T-helper 1 cell treated with Interleukin-12 subunit alpha and Interleukin-12 subunit beta and Interleukin-4 antibody, amounts not matched to agents 30 μg/mL and 1 μg/mL, for 36 hours (primary cell): ENCODE measurements around the gene HOXA5.

Experiments
- H3K27ac Mint-ChIP-seq: one replicate; pipeline ENCODE4 v1.8.0; 2021; ENCODE audit warnings: mild to moderate bottlenecking, mixed read lengths
- H3K27me3 Mint-ChIP-seq: one replicate; pipeline ENCODE4 v1.8.0; 2021; ENCODE audit warnings: low read depth, mixed read lengths
- H3K36me3 Mint-ChIP-seq: one replicate; pipeline ENCODE4 v1.8.0; 2021; ENCODE audit warnings: low read depth, mixed read lengths
- H3K4me1 Mint-ChIP-seq: one replicate; pipeline ENCODE4 v1.8.0; 2021; ENCODE audit warnings: low read depth, mixed read lengths
- H3K4me3 Mint-ChIP-seq: one replicate; pipeline ENCODE4 v1.8.0; 2021; ENCODE audit warnings: mild to moderate bottlenecking, moderate library complexity, mixed read lengths
- H3K9me3 Mint-ChIP-seq: one replicate; pipeline ENCODE4 v1.8.0; 2021; ENCODE audit warnings: mixed read lengths

Gene HOXA5

DNA sequence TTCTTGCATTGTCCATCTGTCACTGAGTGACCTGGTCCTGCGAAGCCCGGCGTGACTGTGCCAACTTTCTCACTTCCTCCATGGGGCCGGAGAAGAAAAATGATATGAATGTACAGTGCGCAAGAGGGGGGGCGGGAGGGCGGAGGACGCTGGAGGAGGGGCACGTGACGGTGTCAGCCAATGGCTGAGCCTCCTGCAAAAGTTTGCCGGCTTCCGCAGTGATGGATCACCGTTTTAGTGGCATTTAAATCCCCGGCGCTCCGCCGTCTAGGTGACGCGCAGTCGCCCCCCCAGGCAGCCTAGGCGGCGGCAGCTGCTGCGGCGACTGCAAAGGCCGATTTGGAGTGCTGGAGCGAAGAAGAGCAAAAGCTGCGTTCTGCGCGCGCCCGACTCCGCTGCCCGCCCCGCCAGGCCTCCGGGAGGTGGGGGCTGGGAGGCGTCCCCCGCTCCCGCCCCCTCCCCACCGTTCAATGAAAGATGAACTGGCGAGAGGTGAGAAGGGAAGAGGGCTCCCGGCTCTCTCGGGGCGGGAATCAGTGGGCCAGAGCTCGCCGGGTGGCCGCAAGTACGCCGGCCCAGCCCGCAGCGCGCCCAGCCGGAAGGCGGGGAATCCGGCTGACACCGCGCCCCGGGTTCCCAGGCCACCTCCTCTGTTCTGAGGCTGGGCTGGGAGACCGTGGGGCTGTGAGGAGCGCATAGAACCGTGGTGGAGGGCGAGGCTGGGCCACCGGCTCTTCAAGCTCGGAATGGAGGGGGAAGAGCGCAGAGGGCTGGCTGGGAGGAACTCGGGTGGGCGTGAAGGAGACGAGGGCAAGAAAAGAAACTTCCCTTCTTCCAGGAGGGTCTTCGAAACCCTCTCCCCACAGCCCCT lies 47.3 kb downstream of the HOXA5 start, which contains the start of gene HOXA1:
Gene HOXA1, minus strand, starts transcription at position 104 of the 871 bp plus-strand sequence. Its CDS starts 88 bp downstream, at position 16.
- peaks cover 87% of the 10 kb centered on the region for H3K27me3 Mint-ChIP-seq
- H3K27ac Mint-ChIP-seq: peak within 1 kb of the TSS; percentile 73
- no peaks in the 10 kb centered on the region for H3K9me3 Mint-ChIP-seq
- peak within 1 kb of the TSS; percentile 80 for H3K4me3 Mint-ChIP-seq
- H3K4me1 Mint-ChIP-seq: peaks cover 12% of the 10 kb centered on the region
- peaks cover 12% of the 10 kb centered on the region for H3K36me3 Mint-ChIP-seq

DNA sequence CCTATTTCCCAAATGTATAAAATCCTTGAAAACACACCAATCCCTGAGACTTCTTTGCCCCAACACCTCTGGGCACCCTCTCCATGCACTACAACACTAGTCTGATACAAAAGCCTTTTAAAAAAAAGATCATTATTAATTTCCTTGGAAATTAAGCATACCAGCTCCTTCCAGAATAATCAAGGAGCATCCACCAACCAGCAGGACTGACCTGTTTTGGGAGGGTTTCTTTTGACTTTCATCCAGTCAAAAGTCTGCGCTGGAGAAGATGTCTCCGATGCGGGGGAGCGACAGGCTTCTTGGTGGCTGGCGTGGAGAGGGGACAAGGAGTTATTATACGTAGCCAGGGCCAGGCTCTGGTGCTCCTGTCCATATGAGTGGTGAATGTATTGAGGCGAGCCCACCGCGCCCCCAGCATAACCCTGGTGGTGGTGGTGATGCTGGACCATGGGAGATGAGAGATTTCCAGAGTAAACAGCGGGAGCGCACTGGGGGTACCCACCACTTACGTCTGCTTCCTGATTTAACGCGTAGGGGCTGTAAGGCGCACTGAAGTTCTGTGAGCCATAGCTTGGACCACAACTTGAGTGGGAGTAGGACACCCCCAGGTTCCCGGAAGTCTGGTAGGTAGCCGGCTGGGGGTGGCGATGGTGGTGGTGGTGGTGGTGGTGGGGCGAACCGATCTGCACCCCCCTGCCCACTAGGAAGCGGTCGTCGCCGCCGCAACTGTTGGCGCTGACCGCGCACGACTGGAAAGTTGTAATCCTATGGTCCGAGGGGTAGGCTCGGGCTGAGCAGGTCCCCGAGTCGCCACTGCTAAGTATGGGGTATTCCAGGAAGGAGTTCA lies 48.2 kb downstream of the HOXA5 start:
- Mint-ChIP-seq H3K27ac (peak overlapping the region; percentile 73), H3K27me3 (peaks cover 87% of the 10 kb centered on the region), H3K4me1 (peaks cover 12% of the 10 kb centered on the region), H3K4me3 (peak overlapping the region; percentile 80), H3K9me3 (no peaks in the 10 kb centered on the region), H3K36me3 (peaks cover 9% of the 10 kb centered on the region)

DNA sequence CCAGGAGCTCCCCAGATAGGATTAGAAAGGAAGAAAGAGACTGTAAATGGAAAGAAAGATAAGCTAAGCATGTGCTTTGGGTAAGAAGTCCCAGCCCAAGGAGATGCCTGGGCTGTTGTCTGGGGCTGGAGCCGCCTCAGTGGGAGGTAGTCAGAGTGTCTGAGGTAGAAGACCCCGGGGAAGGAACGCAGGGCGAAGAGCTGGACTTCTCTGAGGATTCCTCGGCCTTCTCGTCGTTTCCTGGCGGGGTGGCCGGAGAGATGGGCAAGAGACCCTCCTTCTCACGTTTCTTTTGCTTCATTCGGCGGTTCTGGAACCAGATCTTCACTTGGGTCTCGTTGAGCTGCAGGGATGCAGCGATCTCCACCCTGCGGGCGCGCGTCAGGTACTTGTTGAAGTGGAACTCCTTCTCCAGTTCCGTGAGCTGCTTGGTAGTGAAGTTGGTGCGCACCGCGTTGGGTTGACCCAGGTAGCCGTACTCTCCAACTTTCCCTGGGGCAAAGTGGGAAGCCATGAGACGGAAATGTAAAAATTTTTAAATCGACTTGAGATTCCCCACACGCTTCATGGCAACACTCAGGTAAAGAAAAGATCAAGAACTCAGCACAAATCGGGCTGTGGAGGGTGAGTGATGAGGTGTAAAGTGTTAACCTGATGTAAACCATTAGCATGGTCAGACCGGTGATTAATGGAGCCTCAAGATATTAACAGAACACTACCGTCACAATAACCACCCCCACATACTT lies 49.0 kb downstream of the HOXA5 start:
- peaks cover 87% of the 10 kb centered on the region for H3K27me3 Mint-ChIP-seq

DNA sequence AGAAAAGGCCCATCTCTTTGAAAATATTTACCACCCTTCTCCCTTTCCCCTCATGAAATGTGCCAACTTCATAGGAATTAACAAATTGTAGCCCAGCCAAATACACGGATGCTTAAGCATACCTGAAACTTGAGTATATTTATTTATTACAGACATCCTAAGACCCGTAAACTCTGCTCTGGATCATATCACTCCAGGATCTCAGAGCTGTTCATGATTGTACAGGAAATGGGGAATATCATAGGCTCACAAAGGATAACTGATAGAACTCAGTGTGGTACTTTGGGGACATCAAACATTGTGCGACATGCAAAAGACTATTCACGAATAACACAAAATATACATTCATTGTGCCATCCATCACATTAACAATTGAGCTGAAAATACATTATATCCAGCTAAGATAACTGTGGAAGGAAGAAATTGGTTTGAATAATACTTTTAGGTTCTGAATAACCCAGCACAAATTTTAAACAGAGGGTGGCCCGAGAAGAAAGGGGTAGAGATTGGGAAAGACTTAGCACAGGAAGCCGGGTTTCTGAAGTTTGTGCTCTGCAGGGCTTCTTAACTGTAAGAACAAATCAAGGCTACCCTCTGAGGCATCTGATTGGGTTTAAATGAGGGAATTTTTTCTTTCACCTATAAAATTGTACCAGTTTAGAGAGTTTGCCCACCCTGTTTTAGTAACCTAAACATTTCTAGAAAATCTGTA lies 50.1 kb downstream of the HOXA5 start:
- Mint-ChIP-seq H3K27me3 (peaks cover 88% of the 10 kb centered on the region), H3K36me3 (no peaks in the 10 kb centered on the region), H3K4me3 (no peak overlapping the region), H3K27ac (no peak overlapping the region), H3K9me3 (no peaks in the 10 kb centered on the region), H3K4me1 (peaks cover 10% of the 10 kb centered on the region)

More for the DNA sequence above, 49.0 kb downstream of the HOXA5 start:
- H3K9me3 Mint-ChIP-seq: no peaks in the 10 kb centered on the region
- H3K4me1 Mint-ChIP-seq: peaks cover 12% of the 10 kb centered on the region
- H3K27ac Mint-ChIP-seq: no peak overlapping the region
- H3K36me3 Mint-ChIP-seq: peaks cover 6% of the 10 kb centered on the region
- H3K4me3 Mint-ChIP-seq: peak overlapping the region; percentile 11

DNA sequence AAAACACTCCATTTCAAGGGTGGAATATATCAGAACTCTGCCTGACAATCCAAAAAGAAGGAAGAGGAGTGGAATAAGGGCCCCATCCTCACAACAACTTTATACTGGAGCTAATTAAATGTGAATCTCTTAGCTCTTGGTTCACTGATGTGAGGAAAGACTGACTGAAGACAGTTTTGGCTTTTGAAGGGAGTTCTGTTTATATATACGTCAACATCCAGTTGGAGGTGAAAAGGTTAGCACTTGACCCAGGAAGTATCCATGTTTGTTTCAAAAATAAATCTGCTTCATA lies 50.7 kb downstream of the HOXA5 start:
- H3K27ac Mint-ChIP-seq: no peak overlapping the region
- H3K4me1 Mint-ChIP-seq: peaks cover 10% of the 10 kb centered on the region
- H3K27me3 Mint-ChIP-seq: peaks cover 90% of the 10 kb centered on the region
- no peaks in the 10 kb centered on the region for H3K36me3 Mint-ChIP-seq
- H3K4me3 Mint-ChIP-seq: no peak overlapping the region
- H3K9me3 Mint-ChIP-seq: no peaks in the 10 kb centered on the region

DNA sequence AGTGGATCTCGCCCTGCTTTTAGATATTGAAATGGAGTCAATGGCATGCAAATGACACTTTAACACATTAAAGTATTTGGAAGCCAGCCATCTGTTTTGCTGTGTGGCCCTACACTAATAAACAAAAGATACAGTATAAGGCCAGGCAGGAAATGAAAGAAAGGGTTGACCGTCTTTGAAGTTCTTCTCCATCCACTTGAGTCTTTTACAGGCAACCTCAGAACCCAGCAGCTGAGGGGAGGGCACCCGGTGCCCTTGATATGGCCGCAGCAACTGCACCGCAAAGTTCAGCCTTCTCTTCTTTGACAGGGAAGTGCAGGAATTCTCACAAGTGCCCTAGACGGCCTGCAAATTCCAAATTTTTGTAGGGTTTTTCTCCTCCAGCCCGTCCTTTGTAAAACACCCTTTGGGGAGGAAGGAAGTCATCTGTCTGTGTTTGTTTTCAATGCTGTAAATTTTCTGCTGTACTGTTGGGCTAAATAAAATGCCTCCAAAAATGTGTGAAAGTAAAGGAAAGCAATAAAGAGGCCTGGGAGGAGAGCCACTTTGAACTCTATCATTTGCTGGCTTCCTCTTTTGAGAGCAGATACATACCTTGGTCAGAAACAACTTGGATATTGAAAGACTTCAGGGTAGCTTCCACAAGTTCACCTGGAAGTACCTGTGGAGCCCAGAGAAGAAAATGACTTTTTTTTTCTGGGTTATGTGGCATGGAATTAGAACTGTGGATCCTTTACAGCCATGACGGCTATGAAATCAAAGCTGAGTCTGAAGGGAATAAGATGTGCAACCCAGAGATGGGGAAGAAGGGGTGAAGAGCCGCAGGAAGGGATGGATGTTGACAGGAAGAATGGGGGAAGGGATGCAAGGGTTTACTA lies 51.3 kb downstream of the HOXA5 start:
- H3K27me3 Mint-ChIP-seq: peaks cover 90% of the 10 kb centered on the region
- H3K4me3 Mint-ChIP-seq: no peak overlapping the region
- no peaks in the 10 kb centered on the region for H3K9me3 Mint-ChIP-seq

DNA sequence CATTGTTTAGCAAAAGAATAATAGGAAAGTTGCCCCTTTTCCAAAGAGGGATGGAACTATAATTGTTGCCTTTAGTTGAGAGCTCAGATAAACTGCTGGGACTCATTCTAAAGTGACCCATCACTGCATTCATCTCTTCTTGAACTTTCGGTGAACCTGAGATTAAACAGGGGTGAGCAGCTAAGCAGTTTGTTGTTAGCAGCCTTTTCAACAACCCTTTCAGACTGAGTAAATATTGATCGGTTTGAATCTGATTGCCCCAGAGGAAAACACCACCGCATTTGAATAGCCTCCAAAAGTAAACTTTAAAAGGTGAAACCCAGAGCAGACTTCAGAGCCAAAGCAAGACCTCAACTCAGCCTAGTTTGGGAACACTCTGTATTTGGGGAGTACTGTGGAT lies 52.4 kb downstream of the HOXA5 start:
- Mint-ChIP-seq H3K27ac (peak overlapping the region; percentile 39), H3K4me1 (peaks cover 9% of the 10 kb centered on the region), H3K36me3 (no peaks in the 10 kb centered on the region), H3K27me3 (peaks cover 91% of the 10 kb centered on the region), H3K9me3 (no peaks in the 10 kb centered on the region), H3K4me3 (no peak overlapping the region)

More for the DNA sequence above, 51.3 kb downstream of the HOXA5 start:
- no peak overlapping the region for H3K27ac Mint-ChIP-seq
- peaks cover 11% of the 10 kb centered on the region for H3K4me1 Mint-ChIP-seq
- H3K36me3 Mint-ChIP-seq: no peaks in the 10 kb centered on the region
